ENCODE data around the gene APOC3. TPM values are rescaled to one million over a fixed set of nuclear protein-coding genes. Genes with fewer than 3 reads are reported as not detected.
A peak's percentile ranks its signal among the peaks of the same experiment; 100 is the strongest.
"Not testable (repeated sequence)": the region's sequence is repeated elsewhere in the genome, so short reads cannot be mapped to it uniquely, and the experiment has no call there.

Gene APOC3
- total RNA-seq, 2 experiments from 2014 or later: not detected

DNA sequence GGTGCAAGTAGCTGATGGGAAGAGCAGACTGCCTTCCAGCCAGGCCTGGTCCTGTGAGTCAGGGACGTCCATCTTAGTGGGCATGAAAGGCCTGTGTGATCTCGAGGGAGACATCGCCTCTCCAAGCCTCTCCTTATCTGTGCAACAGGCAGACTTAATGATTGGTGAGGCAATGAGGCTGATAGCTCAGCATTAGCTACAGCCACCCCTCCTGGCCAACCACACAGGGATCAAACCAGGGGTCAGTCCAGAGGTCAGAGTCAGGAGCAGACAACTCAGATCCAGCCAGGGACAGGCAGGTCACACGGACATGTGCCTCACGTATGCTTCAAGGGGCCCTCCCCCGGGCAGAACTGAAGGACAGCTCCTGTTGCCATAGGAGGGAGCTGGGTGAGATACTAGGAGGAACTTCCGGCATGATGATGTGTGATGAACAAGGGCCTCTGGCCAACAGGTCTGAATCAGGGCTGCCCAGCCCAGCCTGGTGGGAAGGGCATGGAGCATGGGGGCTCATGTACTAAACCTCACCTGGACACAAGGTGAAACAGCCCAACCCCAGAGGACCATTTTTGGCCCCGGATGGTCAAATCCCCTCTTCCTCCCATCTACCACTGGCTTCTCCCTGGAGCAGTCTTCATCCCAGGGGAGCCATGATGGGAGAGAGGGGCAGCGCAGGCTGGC is 2.8 kb upstream of the APOC3 start:
- Mint-ChIP-seq H3K4me3 (no peak overlapping the region), H3K36me3 (ENCODE audit: low read depth) (no peaks in the 10 kb centered on the region), H3K4me1 (no peaks in the 10 kb centered on the region), H3K27ac (no peak overlapping the region), H3K27me3 (no peaks in the 10 kb centered on the region), H3K9me3 (no peaks in the 10 kb centered on the region)
- ChIA-PET CTCF (interaction anchor here (1.4 kb wide), 1 partner anchor 9 kb away, joined by 5 read pairs; no protein-coding TSS in a partner anchor), POLR2A (no interaction called here)
- no peak for DNase-seq

DNA sequence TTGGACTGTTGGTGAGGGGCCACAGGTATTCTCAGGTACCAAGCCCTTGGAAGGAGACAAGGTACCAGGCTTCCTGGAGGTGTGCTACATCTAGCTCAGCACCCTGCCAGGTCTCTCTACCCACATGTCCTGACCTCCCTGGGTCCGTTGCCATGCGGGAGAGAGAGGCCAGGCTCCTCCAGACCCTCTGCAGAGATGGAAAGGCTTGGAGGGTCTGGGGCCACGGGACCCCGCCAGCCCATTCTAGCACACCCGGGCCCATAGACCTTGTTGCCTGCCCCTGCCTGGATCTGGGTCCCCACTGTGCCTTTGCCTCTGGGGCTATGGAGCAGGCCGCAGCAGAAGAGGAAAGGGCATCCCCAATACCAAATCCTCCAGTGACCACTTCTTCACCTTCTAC is 2.2 kb upstream of the APOC3 start:
- CTCF ChIA-PET: interaction anchor here (1.4 kb wide), 1 partner anchor 8 kb away, joined by 5 read pairs; no protein-coding TSS in a partner anchor
- Mint-ChIP-seq H3K4me3 (no peak overlapping the region), H3K9me3 (no peaks in the 10 kb centered on the region), H3K27me3 (no peaks in the 10 kb centered on the region), H3K36me3 (ENCODE audit: low read depth) (no peaks in the 10 kb centered on the region), H3K27ac (no peak overlapping the region), H3K4me1 (no peaks in the 10 kb centered on the region)
- POLR2A ChIA-PET: no interaction called here
- no peak for DNase-seq

DNA sequence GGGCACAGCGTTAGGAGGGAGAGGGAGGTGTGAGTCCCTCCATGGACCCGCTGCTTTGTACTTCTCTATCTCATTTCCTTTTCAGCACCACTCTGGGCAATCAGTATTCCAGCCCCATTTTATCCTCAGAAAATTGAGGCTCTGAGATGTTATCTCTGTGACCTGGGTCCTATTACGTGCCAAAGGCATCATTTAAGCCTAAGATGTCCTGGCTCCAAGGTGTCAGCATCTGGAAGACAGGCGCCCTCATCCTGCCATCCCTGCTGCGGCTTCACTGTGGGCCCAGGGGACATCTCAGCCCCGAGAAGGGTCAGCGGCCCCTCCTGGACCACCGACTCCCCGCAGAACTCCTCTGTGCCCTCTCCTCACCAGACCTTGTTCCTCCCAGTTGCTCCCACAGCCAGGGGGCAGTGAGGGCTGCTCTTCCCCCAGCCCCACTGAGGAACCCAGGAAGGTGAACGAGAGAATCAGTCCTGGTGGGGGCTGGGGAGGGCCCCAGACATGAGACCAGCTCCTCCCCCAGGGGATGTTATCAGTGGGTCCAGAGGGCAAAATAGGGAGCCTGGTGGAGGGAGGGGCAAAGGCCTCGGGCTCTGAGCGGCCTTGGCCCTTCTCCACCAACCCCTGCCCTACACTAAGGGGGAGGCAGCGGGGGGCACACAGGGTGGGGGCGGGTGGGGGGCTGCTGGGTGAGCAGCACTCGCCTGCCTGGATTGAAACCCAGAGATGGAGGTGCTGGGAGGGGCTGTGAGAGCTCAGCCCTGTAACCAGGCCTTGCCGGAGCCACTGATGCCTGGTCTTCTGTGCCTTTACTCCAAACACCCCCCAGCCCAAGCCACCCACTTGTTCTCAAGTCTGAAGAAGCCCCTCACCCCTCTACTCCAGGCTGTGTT is 829 bp upstream of the APOC3 start:
- H3K4me1 Mint-ChIP-seq: no peaks in the 10 kb centered on the region
- H3K4me3 Mint-ChIP-seq: no peak overlapping the region
- no peaks in the 10 kb centered on the region for H3K36me3 Mint-ChIP-seq (ENCODE audit: low read depth)
- DNase-seq: no peak
- ChIA-PET CTCF (no interaction called here), POLR2A (no interaction called here)
- no peak overlapping the region for H3K27ac Mint-ChIP-seq
- H3K9me3 Mint-ChIP-seq: no peaks in the 10 kb centered on the region
- H3K27me3 Mint-ChIP-seq: no peaks in the 10 kb centered on the region

DNA sequence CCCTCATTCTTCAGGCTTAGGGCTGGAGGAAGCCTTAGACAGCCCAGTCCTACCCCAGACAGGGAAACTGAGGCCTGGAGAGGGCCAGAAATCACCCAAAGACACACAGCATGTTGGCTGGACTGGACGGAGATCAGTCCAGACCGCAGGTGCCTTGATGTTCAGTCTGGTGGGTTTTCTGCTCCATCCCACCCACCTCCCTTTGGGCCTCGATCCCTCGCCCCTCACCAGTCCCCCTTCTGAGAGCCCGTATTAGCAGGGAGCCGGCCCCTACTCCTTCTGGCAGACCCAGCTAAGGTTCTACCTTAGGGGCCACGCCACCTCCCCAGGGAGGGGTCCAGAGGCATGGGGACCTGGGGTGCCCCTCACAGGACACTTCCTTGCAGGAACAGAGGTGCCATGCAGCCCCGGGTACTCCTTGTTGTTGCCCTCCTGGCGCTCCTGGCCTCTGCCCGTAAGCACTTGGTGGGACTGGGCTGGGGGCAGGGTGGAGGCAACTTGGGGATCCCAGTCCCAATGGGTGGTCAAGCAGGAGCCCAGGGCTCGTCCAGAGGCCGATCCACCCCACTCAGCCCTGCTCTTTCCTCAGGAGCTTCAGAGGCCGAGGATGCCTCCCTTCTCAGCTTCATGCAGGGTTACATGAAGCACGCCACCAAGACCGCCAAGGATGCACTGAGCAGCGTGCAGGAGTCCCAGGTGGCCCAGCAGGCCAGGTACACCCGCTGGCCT is 641 bp downstream of the APOC3 start:
- ChIA-PET POLR2A (no interaction called here), CTCF (interaction anchor here (0.7 kb wide), 1 partner anchor 39 kb away, joined by 4 read pairs; the partner anchor contains the start of gene APOA5)
- Mint-ChIP-seq H3K9me3 (no peaks in the 10 kb centered on the region), H3K4me3 (no peak overlapping the region), H3K36me3 (ENCODE audit: low read depth) (no peaks in the 10 kb centered on the region), H3K27me3 (no peaks in the 10 kb centered on the region), H3K4me1 (peaks cover 7% of the 10 kb centered on the region), H3K27ac (no peak overlapping the region)
- no peak for DNase-seq

DNA sequence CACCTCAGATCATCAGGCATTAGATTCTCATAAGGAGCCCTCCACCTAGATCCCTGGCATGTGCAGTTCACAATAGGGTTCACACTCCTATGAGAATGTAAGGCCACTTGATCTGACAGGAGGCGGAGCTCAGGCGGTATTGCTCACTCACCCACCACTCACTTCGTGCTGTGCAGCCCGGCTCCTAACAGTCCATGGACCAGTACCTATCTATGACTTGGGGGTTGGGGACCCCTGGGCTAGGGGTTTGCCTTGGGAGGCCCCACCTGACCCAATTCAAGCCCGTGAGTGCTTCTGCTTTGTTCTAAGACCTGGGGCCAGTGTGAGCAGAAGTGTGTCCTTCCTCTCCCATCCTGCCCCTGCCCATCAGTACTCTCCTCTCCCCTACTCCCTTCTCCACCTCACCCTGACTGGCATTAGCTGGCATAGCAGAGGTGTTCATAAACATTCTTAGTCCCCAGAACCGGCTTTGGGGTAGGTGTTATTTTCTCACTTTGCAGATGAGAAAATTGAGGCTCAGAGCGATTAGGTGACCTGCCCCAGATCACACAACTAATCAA is 2.2 kb downstream of the APOC3 start:
- CTCF ChIA-PET: interaction anchor here (0.9 kb wide), 1 partner anchor 16 kb away, joined by 4 read pairs; no protein-coding TSS in a partner anchor
- POLR2A ChIA-PET: no interaction called here
- Mint-ChIP-seq H3K36me3 (ENCODE audit: low read depth) (no peaks in the 10 kb centered on the region), H3K4me3 (no peak overlapping the region), H3K4me1 (peaks cover 16% of the 10 kb centered on the region), H3K27me3 (no peaks in the 10 kb centered on the region), H3K27ac (no peak overlapping the region), H3K9me3 (no peaks in the 10 kb centered on the region)
- DNase-seq: no peak

DNA sequence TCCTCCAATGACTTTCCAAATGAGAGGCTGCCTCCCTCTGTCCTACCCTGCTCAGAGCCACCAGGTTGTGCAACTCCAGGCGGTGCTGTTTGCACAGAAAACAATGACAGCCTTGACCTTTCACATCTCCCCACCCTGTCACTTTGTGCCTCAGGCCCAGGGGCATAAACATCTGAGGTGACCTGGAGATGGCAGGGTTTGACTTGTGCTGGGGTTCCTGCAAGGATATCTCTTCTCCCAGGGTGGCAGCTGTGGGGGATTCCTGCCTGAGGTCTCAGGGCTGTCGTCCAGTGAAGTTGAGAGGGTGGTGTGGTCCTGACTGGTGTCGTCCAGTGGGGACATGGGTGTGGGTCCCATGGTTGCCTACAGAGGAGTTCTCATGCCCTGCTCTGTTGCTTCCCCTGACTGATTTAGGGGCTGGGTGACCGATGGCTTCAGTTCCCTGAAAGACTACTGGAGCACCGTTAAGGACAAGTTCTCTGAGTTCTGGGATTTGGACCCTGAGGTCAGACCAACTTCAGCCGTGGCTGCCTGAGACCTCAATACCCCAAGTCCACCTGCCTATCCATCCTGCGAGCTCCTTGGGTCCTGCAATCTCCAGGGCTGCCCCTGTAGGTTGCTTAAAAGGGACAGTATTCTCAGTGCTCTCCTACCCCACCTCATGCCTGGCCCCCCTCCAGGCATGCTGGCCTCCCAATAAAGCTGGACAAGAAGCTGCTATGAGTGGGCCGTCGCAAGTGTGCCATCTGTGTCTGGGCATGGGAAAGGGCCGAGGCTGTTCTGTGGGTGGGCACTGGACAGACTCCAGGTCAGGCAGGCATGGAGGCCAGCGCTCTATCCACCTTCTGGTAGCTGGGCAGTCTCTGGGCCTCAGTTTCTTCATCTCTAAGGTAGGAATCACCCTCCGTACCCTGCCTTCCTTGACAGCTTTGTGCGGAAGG is 2.9 kb downstream of the APOC3 start:
- H3K27ac Mint-ChIP-seq: peak overlapping the region; percentile 46
- no peak for DNase-seq
- peaks cover 16% of the 10 kb centered on the region for H3K4me1 Mint-ChIP-seq
- ChIA-PET CTCF (interaction anchor here (0.9 to 1.0 kb wide), 2 partner anchors 15 kb away, joined by 3 to 4 read pairs; no protein-coding TSS in a partner anchor), POLR2A (no interaction called here)
- no peak overlapping the region for H3K4me3 Mint-ChIP-seq
- no peaks in the 10 kb centered on the region for H3K27me3 Mint-ChIP-seq
- H3K9me3 Mint-ChIP-seq: no peaks in the 10 kb centered on the region
- no peaks in the 10 kb centered on the region for H3K36me3 Mint-ChIP-seq (ENCODE audit: low read depth)

DNA sequence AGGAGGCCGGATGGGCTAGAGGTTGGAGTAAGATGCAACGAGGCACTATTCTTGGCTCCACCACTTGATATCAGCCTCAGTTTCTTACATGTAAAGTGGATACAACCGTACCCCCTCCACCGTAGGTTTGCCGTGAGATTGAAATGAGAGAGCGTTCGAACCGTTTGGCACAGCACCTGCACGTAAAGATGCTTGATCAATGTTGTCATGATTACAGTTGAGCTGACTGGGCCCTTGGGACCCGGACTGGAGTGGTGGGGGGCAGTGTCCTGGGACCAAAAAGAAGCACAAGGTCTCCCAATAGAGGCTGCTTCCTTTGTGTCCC is 3.7 kb downstream of the APOC3 start:
- Mint-ChIP-seq H3K4me3 (no peak overlapping the region), H3K36me3 (ENCODE audit: low read depth) (no peaks in the 10 kb centered on the region), H3K4me1 (peaks cover 16% of the 10 kb centered on the region), H3K27ac (no peak overlapping the region), H3K9me3 (no peaks in the 10 kb centered on the region), H3K27me3 (no peaks in the 10 kb centered on the region)
- ChIA-PET CTCF (interaction anchor here (1.0 to 3.8 kb wide), 2 partner anchors 16 to 41 kb away, joined by 3 to 33 read pairs; partner anchors contain the start of gene APOA5), POLR2A (no interaction called here)
- no peak for DNase-seq

DNA sequence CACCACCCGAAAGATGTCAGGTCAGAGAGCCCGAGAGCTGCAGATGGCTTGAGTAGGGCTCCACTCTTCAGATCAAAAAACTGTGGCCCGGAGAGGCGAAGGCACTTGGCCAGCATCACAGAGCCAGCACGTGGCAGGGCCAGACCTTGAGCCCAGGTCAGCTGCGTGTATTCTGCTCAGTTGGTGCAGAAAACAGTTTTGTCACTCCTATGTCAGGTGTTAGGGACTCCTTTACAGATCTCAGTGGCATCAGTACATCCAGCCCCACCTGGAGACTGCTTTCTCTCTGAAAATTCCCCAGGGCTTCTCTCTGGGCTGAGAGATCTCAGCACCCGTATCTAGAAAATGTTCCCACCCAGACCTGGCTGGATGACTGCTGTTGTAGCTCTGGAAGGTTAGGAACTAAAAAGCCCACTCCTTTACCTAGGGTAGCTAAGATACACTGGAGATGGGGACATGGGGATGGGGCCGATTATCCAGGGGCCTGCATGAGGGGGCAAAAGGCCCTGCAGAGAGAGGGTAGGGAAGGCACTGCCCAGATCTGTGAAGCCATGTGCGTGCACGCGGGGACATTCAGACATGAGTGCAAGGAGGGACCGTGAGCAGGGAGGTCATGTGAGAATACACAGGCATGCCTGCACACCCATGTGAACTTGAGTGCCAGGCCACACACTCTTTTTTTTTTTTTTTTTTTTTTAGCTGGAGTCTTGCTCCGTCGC is 4.3 kb downstream of the APOC3 start:
- Mint-ChIP-seq H3K4me3 (no peak overlapping the region), H3K4me1 (peaks cover 16% of the 10 kb centered on the region), H3K9me3 (no peaks in the 10 kb centered on the region), H3K27ac (peak overlapping the region; percentile 9), H3K27me3 (no peaks in the 10 kb centered on the region), H3K36me3 (ENCODE audit: low read depth) (no peaks in the 10 kb centered on the region)
- ChIA-PET POLR2A (no interaction called here), CTCF (interaction anchor here (1.0 to 3.8 kb wide), 2 partner anchors 17 to 42 kb away, joined by 3 to 33 read pairs; partner anchors contain the start of gene APOA5)
- DNase-seq: no peak

DNA sequence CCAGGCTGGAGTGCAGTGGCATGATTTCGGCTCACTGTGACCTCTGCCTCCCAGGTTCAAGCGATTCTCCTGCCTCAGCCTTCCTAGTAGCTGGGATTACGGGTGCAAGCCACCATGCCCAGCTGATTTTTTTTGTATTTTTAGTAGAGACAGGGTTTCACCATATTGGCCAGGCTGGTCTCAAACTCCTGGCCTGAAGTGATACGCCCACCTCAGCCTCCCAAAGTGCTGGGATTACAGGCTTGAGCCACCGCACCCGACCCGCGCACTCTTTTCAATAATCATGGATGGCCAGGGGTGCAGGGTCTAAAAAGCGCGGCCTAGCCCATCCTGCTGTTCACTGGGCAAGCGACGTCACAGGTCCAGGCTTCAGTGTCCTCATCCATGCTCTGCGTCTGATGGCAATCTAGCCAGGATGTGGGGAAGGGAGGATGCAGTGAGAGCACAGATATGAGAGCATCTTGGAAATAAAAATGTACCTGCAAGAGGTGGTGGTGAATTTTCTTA is 4.9 kb downstream of the APOC3 start:
- POLR2A ChIA-PET; H3K9me3 Mint-ChIP-seq; DNase-seq; H3K36me3 Mint-ChIP-seq (ENCODE audit: low read depth); H3K27me3 Mint-ChIP-seq: not testable (repeated sequence)
- Mint-ChIP-seq H3K4me1 (peaks cover 16% of the 10 kb centered on the region), H3K27ac (peak overlapping the region; percentile 48), H3K4me3 (peak overlapping the region; percentile 11)
- CTCF ChIA-PET: interaction anchor here (2.4 to 3.8 kb wide), 2 partner anchors 43 to 270 kb away, joined by 9 to 33 read pairs; partner anchors contain the start of gene APOA5

DNA sequence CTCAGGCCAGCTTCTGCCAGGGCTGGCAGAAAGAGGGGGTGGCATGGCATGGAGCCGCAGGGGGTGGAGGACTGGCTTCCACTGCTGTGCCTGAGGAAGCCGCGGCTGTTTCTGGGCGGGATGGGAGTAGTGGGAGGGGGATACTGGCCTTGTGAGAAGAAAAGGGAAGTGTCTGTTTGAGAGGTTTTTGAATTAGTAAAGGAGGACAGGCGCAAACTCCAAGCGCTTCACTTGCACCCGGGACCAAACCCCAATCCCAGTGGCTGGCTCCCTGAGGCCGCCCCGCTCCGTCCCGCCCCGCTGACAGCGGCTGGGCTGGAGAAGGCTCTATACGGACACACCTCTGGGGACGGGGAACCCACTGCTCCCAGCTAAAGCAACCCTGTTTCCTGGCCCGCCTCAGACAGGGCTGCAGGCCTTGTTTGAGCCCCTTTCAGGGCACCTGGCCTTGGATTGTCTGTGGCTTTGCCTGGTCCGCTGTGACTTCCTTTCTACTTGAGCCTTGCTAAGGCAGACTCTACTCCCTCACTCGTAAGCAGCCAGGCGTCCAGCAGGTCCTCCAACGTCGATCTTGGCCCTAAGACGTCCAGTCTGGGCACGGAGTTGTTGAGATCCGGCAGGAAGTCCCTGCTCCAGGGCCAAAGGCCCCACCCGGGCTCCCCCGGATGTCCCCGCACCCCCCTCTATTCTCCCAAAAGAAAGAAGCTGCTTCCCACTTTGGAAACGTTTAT is 5.5 kb downstream of the APOC3 start:
- ChIA-PET CTCF (interaction anchor here (0.6 to 3.8 kb wide), 26 partner anchors 8 to 389 kb away, joined by 3 to 33 read pairs (median 5); partner anchors contain the start of genes APOA5, SIDT2 and ZPR1), POLR2A (interaction anchor here (0.5 to 0.9 kb wide), 5 partner anchors 44 to 288 kb away, joined by 3 to 7 read pairs (median 3); partner anchors contain the start of gene APOA5)
- H3K27ac Mint-ChIP-seq: peak overlapping the region; percentile 80
- no peak for DNase-seq
- H3K4me1 Mint-ChIP-seq: peaks cover 16% of the 10 kb centered on the region
- no peaks in the 10 kb centered on the region for H3K36me3 Mint-ChIP-seq (ENCODE audit: low read depth)
- H3K27me3 Mint-ChIP-seq: no peaks in the 10 kb centered on the region
- no peaks in the 10 kb centered on the region for H3K9me3 Mint-ChIP-seq
- peak overlapping the region; percentile 66 for H3K4me3 Mint-ChIP-seq

Measured in activated CD4-positive, alpha-beta T cell treated with anti-CD3 and anti-CD28 coated beads, Interleukin-2, amount 10 ng/mL, durations not matched to agents 7 days and 5 days (primary cell).